OCI-LY3 (cell line): ENCODE measurements around the gene AFTPH.

Source experiments
- CTCF ChIP-seq: fragments of 200-600, 300-600 bp; sonication (generic); IDR thresholded peaks from 2 replicates; pipeline ENCODE4 v1.5.1; 2014; ENCODE audit warnings: antibody characterized with exemption, low read length, low read depth
- EZH2phosphoT487 ChIP-seq: fragments of 200-600 bp; shearing (Covaris generic); IDR thresholded peaks from 2 replicates; pipeline ENCODE4 v1.6.1; 2018; ENCODE audit warnings: antibody characterized with exemption, mixed run types, low read depth

GRCh38 chr2:64500549-64500948 is 23.6 kb upstream of the AFTPH start:
- TF ChIP-seq CTCF (no peak), EZH2phosphoT487 (no peak)
